GM12878 (cell line): ENCODE data around the gene CWC27. TPM values are rescaled to one million over a fixed set of nuclear protein-coding genes. Genes with fewer than 3 reads are reported as not detected.

Experiments
- ATF2 ChIP-seq: IDR thresholded peaks from 2 replicates; pipeline ENCODE4 v1.6.1; 2012; ENCODE audit warnings: low read length, inconsistent platforms
- CHD2 ChIP-seq: IDR thresholded peaks from 2 replicates; pipeline ENCODE4 v1.6.1; 2011; ENCODE audit warnings: low read depth, low read length, improper control_type of control experiment, borderline replicate concordance
- CTCF ChIP-seq, 3 experiments: IDR thresholded peaks in 2 of 3; conservative IDR thresholded peaks in 1 of 3; 2 replicates each; pipeline ENCODE4 v1.5.1; 2011; ENCODE audit warnings: low read depth in 3 of 3, low read length in 3 of 3, mild to moderate bottlenecking in 3 of 3, control low read depth in 2 of 3, moderate library complexity in 2 of 3, inconsistent platforms in 1 of 3, mixed read lengths in 1 of 3; ENCODE audit not compliant: control insufficient read depth in 2 of 3, insufficient read depth in 1 of 3; ENCODE audit errors: extremely low read depth in 1 of 3
- ELK1 ChIP-seq: IDR thresholded peaks from 2 replicates; pipeline ENCODE4 v1.6.1; 2012; ENCODE audit warnings: low read depth, low read length, improper control_type of control experiment
- ETV6 ChIP-seq, 2 experiments: fragments of 450-650 bp in 1 of 2; IDR thresholded peaks in 1 of 2; conservative IDR thresholded peaks in 1 of 2; 2 replicates each; pipeline ENCODE4 v1.6.1; 2014; ENCODE audit warnings: antibody characterized with exemption in 1 of 2, borderline replicate concordance in 1 of 2, low read depth in 1 of 2, mild to moderate bottlenecking in 1 of 2, moderate library complexity in 1 of 2
- MLLT1 ChIP-seq: fragments of 450-650 bp; IDR thresholded peaks from 2 replicates; pipeline ENCODE4 v1.6.1; 2016; ENCODE audit warnings: mild to moderate bottlenecking
- NR2C2 ChIP-seq: IDR thresholded peaks from 2 replicates; pipeline ENCODE4 v1.6.1; 2011; ENCODE audit warnings: borderline replicate concordance, low read depth; ENCODE audit not compliant: control insufficient read depth, insufficient read length
- RELB ChIP-seq: fragments of 450-650 bp; IDR thresholded peaks from 2 replicates; pipeline ENCODE4 v1.6.1; 2017; ENCODE audit warnings: low read depth, mild to moderate bottlenecking, moderate library complexity
- SIN3A ChIP-seq: IDR thresholded peaks from 2 replicates; pipeline ENCODE4 v1.6.1; 2012; ENCODE audit warnings: low read depth, low read length, improper control_type of control experiment
- SPI1 ChIP-seq: IDR thresholded peaks from 2 replicates; pipeline ENCODE4 v1.6.1; 2011; ENCODE audit warnings: low read depth, mild to moderate bottlenecking, low read length, moderate library complexity, borderline replicate concordance; ENCODE audit not compliant: insufficient read depth
- STAT3 ChIP-seq: IDR thresholded peaks from 2 replicates; pipeline ENCODE4 v1.6.1; 2011; ENCODE audit warnings: low read depth, low read length, improper control_type of control experiment
- USF2 ChIP-seq: IDR thresholded peaks from 2 replicates; pipeline ENCODE4 v1.6.1; 2011; ENCODE audit warnings: low read depth, low read length, improper control_type of control experiment, borderline replicate concordance
- YBX1 ChIP-seq: fragments of 450-650 bp; IDR thresholded peaks from 2 replicates; pipeline ENCODE4 v1.6.1; 2016; ENCODE audit warnings: antibody characterized with exemption
- ZNF207 ChIP-seq: fragments of 450-650 bp; IDR thresholded peaks from 2 replicates; pipeline ENCODE4 v1.6.1; 2014; ENCODE audit warnings: antibody characterized with exemption, mild to moderate bottlenecking, borderline replicate concordance
- ZZZ3 ChIP-seq: IDR thresholded peaks from 2 replicates; pipeline ENCODE4 v1.6.1; 2011; ENCODE audit warnings: low read depth; ENCODE audit not compliant: control insufficient read depth, insufficient read length
- polyA plus RNA-seq, 11 experiments: library from polyadenylated mRNA; depleted of rRNA in 4 of 11; unstranded in 6 of 11; stranded (reverse) in 5 of 11; fragments of >200 nt; fragmentation: Nextera tagmentation in 4 of 11; fragmentation: Illumina TruSeq in 1 of 11; extraction: Ambion mirVana in 4 of 11; extraction: Trizol in 1 of 11; gene quantifications; 1 replicate in 1 of 11; 2 replicates in 10 of 11; pipeline versions ENCODE4 v1.2.1 to v1.2.3, GENCODE V29; 2011 to 2016; ENCODE audit warnings: inconsistent platforms in 2 of 11, missing spikeins in 2 of 11, low read depth in 1 of 11
- total RNA-seq, 4 experiments: library from RNA; depleted of rRNA in 3 of 4; stranded (reverse); fragments of >200 nt in 3 of 4; fragmentation: Illumina TruSeq in 1 of 4; extraction: Trizol in 1 of 4; gene quantifications; 2 replicates each; pipeline versions ENCODE4 v1.2.1 to v1.2.3, GENCODE V29; 2013 to 2021

CWC27 gene
- total and polyA plus RNA-seq, 10 of the 15 experiments (the other 5 are each of a cell fraction or from before 2014, with no cell fraction given) = 21.7 to 61.9 (median 47.0) TPM

- TF ChIP-seq NR2C2 (no peak), YBX1 (no peak), USF2 (no peak; the same call in 1 of the 2 replicates), RELB (peak; percentile 100), ETV6 (conservative IDR thresholded peaks at IDR 0.05 in 1 of 2, IDR thresholded peaks at IDR 0.05 in 1 of 2; ENCODE audit: borderline replicate concordance in 1 of 2, low read depth in 1 of 2) (no peak), SIN3A (peak; percentile 84), CHD2 (peak; percentile 49; the same call in 1 of the 2 replicates), MLLT1 (0 out of 2 replicates have a peak, but pooled peaks have one; percentile 81), ATF2 (no peak), CTCF (IDR thresholded peaks at IDR 0.05 in 2 of 3, conservative IDR thresholded peaks at IDR 0.05 in 1 of 3; ENCODE audit: control insufficient read depth in 2 of 3, extremely low read depth in 1 of 3, insufficient read depth in 1 of 3, low read depth in 3 of 3, low read length in 3 of 3) (peak in 1 of 3 experiments; percentile 16; a peak in 1 of 6 replicates), ZNF207 (peak; percentile 99), ELK1 (no peak), ZZZ3 (no peak), SPI1 (no peak), STAT3 (no peak)
These were observed at the start of gene CWC27, which contains the start of gene SREK1IP1 (continued) for GRCh38 chr5:64768358-64769312.
